Measurements from ENCODE around the gene ROBO1.
"Not testable (repeated sequence)": the region's sequence is repeated elsewhere in the genome, so short reads cannot be mapped to it uniquely, and the experiment has no call there.

The ROBO1 gene

GRCh38 chr3:78732893-78733292 is 1034.9 kb downstream of the ROBO1 start:
- DNase-seq (ENCODE audit: insufficient read length, low spot score) (no peak), FAIRE-seq (no peak)

GRCh38 chr3:78732471-78732870 is 1035.3 kb downstream of the ROBO1 start:
- FAIRE-seq (no peak), DNase-seq (ENCODE audit: insufficient read length, low spot score) (no peak)

GRCh38 chr3:78729946-78730345 is 1037.9 kb downstream of the ROBO1 start:
- DNase-seq (ENCODE audit: insufficient read length, low spot score) (no peak), FAIRE-seq (no peak)

- FAIRE-seq (no peak), DNase-seq (ENCODE audit: insufficient read length, low spot score) (no peak)
These were observed 1039.2 kb downstream of the ROBO1 start for GRCh38 chr3:78728406-78729145.

- FAIRE-seq (no peak), DNase-seq (ENCODE audit: insufficient read length, low spot score) (no peak)
These were observed 1041.3 kb downstream of the ROBO1 start for GRCh38 chr3:78726545-78726944.

- DNase-seq (ENCODE audit: insufficient read length, low spot score) (no peak), FAIRE-seq (no peak)
These were observed 1042.0 kb downstream of the ROBO1 start for GRCh38 chr3:78725703-78726246.

- FAIRE-seq = no peak
These were observed 1042.9 kb downstream of the ROBO1 start for GRCh38 chr3:78724859-78725258.

GRCh38 chr3:78724364-78724763 is 1043.4 kb downstream of the ROBO1 start:
- not testable (repeated sequence) for FAIRE-seq; DNase-seq (ENCODE audit: insufficient read length, low spot score)

More at GRCh38 chr3:78724859-78725258, 1042.9 kb downstream of the ROBO1 start:
- DNase-seq (ENCODE audit: insufficient read length, low spot score) = no peak

GRCh38 chr3:78721771-78722543 is 1045.8 kb downstream of the ROBO1 start:
- DNase-seq (ENCODE audit: insufficient read length, low spot score) (no peak), FAIRE-seq (no peak)

GRCh38 chr3:78718707-78719106 is 1049.1 kb downstream of the ROBO1 start:
- DNase-seq (ENCODE audit: insufficient read length, low spot score) (no peak), FAIRE-seq (no peak)

- DNase-seq (ENCODE audit: insufficient read length, low spot score) (no peak), FAIRE-seq (no peak)
These were observed 1050.8 kb downstream of the ROBO1 start for GRCh38 chr3:78717041-78717440.

GRCh38 chr3:78712941-78713340 is 1054.9 kb downstream of the ROBO1 start:
- FAIRE-seq = no peak

GRCh38 chr3:78712270-78712669 is 1055.5 kb downstream of the ROBO1 start:
- DNase-seq (ENCODE audit: insufficient read length, low spot score) = no peak
- no peak for FAIRE-seq

More at GRCh38 chr3:78712941-78713340, 1054.9 kb downstream of the ROBO1 start:
- no peak for DNase-seq (ENCODE audit: insufficient read length, low spot score)

- FAIRE-seq = no peak
- no peak for DNase-seq (ENCODE audit: insufficient read length, low spot score)
These were observed 1059.2 kb downstream of the ROBO1 start for GRCh38 chr3:78708565-78709073.

GRCh38 chr3:78707609-78708008 is 1060.2 kb downstream of the ROBO1 start:
- FAIRE-seq (no peak), DNase-seq (ENCODE audit: insufficient read length, low spot score) (no peak)

GRCh38 chr3:78706906-78707523 is 1060.8 kb downstream of the ROBO1 start:
- DNase-seq (ENCODE audit: insufficient read length, low spot score) (no peak), FAIRE-seq (no peak)

- FAIRE-seq = no peak
- no peak for DNase-seq (ENCODE audit: insufficient read length, low spot score)
These were observed 1063.9 kb downstream of the ROBO1 start for GRCh38 chr3:78703944-78704343.

- FAIRE-seq (no peak), DNase-seq (ENCODE audit: insufficient read length, low spot score) (no peak)
These were observed 1066.3 kb downstream of the ROBO1 start for GRCh38 chr3:78701537-78701936.

GRCh38 chr3:78698431-78698830 is 1069.4 kb downstream of the ROBO1 start:
- DNase-seq (ENCODE audit: insufficient read length, low spot score) (no peak), FAIRE-seq (no peak)

GRCh38 chr3:78697426-78697825 is 1070.4 kb downstream of the ROBO1 start:
- DNase-seq (ENCODE audit: insufficient read length, low spot score) (no peak), FAIRE-seq (no peak)

GRCh38 chr3:78690766-78691165 is 1077.0 kb downstream of the ROBO1 start:
- DNase-seq (ENCODE audit: insufficient read length, low spot score) (no peak), FAIRE-seq (no peak)

All from HTR-8/SVneo (cell line).